Measurements from ENCODE around the gene FFAR3.

- TF ChIP-seq CTCF (IDR thresholded peaks at IDR 0.05; ENCODE audit: low read depth, low read length, missing input control): no peak
- no peak for TF ChIP-seq RAD21 (IDR thresholded peaks at IDR 0.05)
Observed at GRCh38 chr19:35316560-35316959, 41.7 kb upstream of the FFAR3 start.
